Limb (tissue), 2 donors: ENCODE results near the gene GOLIM4.

ENCODE experiments used
- DNase-seq, 2 donors: peaks; one replicate each; pipeline ENCODE4 v3.0.0-alpha.2; 2016; ENCODE audit errors: extremely low spot score in 2 of 2

Gene GOLIM4

GRCh38 chr3:168100777-168101492 lies 5.2 kb upstream of the GOLIM4 start:
- DNase-seq = no peak

- DNase-seq = no peak
Measured at GRCh38 chr3:168097381-168097780, 1.7 kb upstream of the GOLIM4 start.

GRCh38 chr3:168096210-168096652 lies 507 bp upstream of the GOLIM4 start:
- DNase-seq = peak in 1 of 2 donors; percentile 81

GRCh38 chr3:168094877-168095610 lies 680 bp downstream of the GOLIM4 start:
- DNase-seq = peak in 1 of 2 donors; percentile 32

GRCh38 chr3:168094580-168094876 lies 1.2 kb downstream of the GOLIM4 start:
- no peak for DNase-seq

GRCh38 chr3:168093790-168094189 lies 1.9 kb downstream of the GOLIM4 start:
- DNase-seq = no peak

GRCh38 chr3:168093229-168093628 lies 2.5 kb downstream of the GOLIM4 start:
- no peak for DNase-seq

GRCh38 chr3:168091941-168092340 lies 3.8 kb downstream of the GOLIM4 start:
- no peak for DNase-seq

GRCh38 chr3:168091302-168091858 lies 4.3 kb downstream of the GOLIM4 start:
- no peak for DNase-seq

- DNase-seq = no peak
Measured at GRCh38 chr3:168090306-168091085, 5.2 kb downstream of the GOLIM4 start.

GRCh38 chr3:168089179-168089771 lies 6.4 kb downstream of the GOLIM4 start:
- DNase-seq = no peak

- DNase-seq = no peak
Measured at GRCh38 chr3:168088106-168088720, 7.5 kb downstream of the GOLIM4 start.

GRCh38 chr3:168087539-168087938 lies 8.2 kb downstream of the GOLIM4 start:
- DNase-seq = no peak

GRCh38 chr3:168086541-168087260 lies 9.0 kb downstream of the GOLIM4 start:
- DNase-seq = no peak

GRCh38 chr3:168085491-168086119 lies 10.1 kb downstream of the GOLIM4 start:
- DNase-seq = no peak

- no peak for DNase-seq
Measured at GRCh38 chr3:168083906-168084305, 11.8 kb downstream of the GOLIM4 start.

GRCh38 chr3:168081856-168082255 lies 13.9 kb downstream of the GOLIM4 start:
- DNase-seq = no peak

GRCh38 chr3:168081171-168081771 lies 14.5 kb downstream of the GOLIM4 start:
- no peak for DNase-seq

- DNase-seq = no peak
Measured at GRCh38 chr3:168080499-168081170, 15.1 kb downstream of the GOLIM4 start.
